Measurements from ENCODE around the gene ZNF3. TPM values are rescaled to one million over a fixed set of nuclear protein-coding genes. Genes with fewer than 3 reads are reported as not detected.
A peak's percentile ranks its signal among the peaks of the same experiment; 100 is the strongest.

Gene ZNF3
- polyA plus RNA-seq, 2 of the 4 experiments (the other 2 are of a cell fraction) = 22.5 to 30.2 TPM

DNA sequence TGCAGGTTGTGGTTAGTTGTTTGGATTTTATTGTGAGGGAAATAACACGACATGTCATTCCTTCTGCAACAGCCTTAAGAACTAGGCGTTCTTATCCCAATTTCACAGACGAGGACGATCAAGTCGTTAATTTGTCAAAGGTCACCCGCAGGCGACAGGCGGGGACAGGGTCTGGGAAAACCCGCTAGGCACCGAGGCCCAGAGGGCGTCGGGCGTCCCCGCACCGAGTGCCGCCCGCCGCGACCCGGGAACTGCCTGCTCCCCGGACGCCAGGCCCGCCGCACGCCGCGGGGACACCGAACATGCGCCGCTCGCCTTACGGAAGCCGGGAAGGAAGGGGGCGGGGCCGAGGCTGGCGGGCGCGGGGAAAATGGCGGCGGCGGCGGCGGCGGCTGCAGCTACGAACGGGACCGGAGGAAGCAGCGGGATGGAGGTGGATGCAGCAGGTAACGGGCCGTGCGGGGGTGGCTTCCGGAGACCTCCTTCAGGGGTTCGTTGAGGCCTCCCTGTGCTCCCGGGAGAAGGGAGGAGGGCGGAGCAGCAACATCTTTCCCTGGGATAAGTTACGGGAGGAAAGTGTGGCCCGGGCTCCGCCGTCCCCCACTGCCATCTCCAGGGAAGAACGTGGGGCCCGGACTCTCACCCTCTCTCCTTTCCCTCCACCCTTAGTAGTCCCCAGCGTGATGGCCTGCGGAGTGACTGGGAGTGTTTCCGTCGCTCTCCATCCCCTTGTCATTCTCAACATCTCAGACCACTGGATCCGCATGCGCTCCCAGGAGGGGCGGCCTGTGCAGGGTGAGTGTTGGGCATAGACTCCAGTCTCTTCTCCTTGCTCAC lies 7.3 kb upstream of the ZNF3 start, which contains the start of gene COPS6 (continued):
- TF ChIP-seq, protein P1, sequence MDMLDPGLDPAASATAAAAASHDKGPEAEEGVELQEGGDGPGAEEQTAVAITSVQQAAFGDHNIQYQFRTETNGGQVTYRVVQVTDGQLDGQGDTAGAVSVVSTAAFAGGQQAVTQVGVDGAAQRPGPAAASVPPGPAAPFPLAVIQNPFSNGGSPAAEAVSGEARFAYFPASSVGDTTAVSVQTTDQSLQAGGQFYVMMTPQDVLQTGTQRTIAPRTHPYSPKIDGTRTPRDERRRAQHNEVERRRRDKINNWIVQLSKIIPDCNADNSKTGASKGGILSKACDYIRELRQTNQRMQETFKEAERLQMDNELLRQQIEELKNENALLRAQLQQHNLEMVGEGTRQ (IDR thresholded peaks at IDR 0.05) = no peak
- TF ChIP-seq, protein P2, sequence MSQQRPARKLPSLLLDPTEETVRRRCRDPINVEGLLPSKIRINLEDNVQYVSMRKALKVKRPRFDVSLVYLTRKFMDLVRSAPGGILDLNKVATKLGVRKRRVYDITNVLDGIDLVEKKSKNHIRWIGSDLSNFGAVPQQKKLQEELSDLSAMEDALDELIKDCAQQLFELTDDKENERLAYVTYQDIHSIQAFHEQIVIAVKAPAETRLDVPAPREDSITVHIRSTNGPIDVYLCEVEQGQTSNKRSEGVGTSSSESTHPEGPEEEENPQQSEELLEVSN (IDR thresholded peaks at IDR 0.05; ENCODE audit: borderline replicate concordance, low read depth) = peak; percentile 96

DNA sequence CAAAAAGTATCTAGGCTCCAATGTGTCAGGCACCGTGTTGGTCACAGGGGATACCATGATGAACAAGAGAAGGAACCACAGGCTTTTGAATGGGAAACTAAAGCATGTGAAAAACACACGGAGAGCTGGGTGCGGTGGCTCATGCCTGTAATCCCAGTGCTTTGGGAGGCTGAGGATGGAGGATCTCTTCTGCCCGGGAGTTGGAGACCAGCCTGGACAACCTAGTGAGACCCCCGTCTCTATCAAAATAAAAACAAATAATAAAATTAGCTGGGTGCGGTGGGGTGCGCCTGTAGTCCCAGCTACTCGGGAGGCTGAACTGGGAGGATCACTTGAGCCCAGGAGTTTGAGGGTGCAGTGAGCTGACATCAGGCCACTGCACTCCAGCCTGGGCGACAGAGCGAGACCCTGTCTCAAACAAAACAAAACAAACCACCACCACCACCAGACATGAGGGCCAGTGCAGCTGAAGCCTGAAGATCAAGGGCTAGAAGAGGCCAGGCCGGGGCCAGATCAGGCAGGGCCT lies 6.6 kb upstream of the ZNF3 start:
- no peak for DNase-seq (ENCODE audit: low read depth in 1 of 2, low spot score in 1 of 2)
- TF ChIP-seq, protein P3, sequence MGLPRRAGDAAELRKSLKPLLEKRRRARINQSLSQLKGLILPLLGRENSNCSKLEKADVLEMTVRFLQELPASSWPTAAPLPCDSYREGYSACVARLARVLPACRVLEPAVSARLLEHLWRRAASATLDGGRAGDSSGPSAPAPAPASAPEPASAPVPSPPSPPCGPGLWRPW (IDR thresholded peaks at IDR 0.05) = no peak
- TF ChIP-seq FOSL2 (IDR thresholded peaks at IDR 0.05) (no peak), FOSL2 (CRISPR knock-in tag; IDR thresholded peaks at IDR 0.05) (no peak), BHLHE40 (IDR thresholded peaks at IDR 0.05; ENCODE audit: low read depth, low read length) (no peak), ZC3H11A (IDR thresholded peaks at IDR 0.05) (no peak)
- TF ChIP-seq, protein P4, sequence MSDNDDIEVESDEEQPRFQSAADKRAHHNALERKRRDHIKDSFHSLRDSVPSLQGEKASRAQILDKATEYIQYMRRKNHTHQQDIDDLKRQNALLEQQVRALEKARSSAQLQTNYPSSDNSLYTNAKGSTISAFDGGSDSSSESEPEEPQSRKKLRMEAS (IDR thresholded peaks at IDR 0.05) = no peak
- H3K27ac ChIP-seq = peak overlapping the region; percentile 88 to 94
- CTCF ChIA-PET = interaction anchor here (0.6 to 1.9 kb wide), 3 partner anchors 14 to 95 kb away, joined by 3 to 4 read pairs (median 3); partner anchors contain the start of gene AP4M1
- peak overlapping the region; percentile 69 for H3K4me3 ChIP-seq
- no peak for ATAC-seq
- H3K4me1 ChIP-seq = peaks cover 14% of the 10 kb centered on the region
- POLR2A ChIA-PET = interaction anchor here (0.6 to 4.8 kb wide), 3 partner anchors 13 to 341 kb away, joined by 3 to 46 read pairs (median 3); partner anchors contain the start of genes AP4M1, MCM7 and ZCWPW1
- no peak for FAIRE-seq
- H3K9me3 ChIP-seq = no peaks in the 10 kb centered on the region
- WGBS (ENCODE audit: missing lambda C conversion rate) = 85% methylated on average over 11 of the region's 11 CpGs
- peak overlapping the region; percentile 86 for H3K4me2 ChIP-seq

DNA sequence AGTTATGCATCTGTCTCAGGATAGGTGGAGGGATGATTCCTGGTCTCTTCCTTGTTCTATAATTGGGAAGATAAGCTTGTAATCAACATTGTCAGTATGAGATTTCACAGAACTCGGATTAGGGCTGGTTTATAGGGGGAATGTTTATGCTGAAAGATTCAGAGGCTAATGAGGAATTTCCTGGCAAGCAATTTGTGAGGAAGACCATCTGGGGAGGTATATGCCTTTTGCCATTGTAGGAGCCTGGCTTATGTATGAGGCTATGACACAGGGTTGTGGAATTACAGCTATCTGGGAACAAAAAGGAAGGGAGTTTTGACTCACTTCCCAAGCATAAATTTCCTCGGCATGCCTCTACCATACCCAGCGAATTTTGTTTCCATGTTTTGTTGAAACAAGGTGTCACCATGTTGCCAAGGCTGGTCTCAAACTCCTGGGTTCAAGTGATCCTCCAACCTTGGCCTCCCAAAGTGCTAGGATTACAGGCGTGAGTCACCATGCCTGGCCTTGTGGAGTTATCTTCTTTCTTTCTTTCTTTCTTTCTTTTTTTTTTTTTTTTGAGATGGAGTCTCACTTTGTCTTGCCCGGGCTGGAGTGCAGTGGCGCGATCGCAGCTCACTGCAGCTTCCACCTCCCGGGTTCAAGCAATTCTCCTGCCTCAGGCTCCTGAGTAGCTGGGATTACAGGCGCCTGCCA lies 5.7 kb upstream of the ZNF3 start:
- no peaks in the 10 kb centered on the region for H3K9me3 ChIP-seq
- no peak overlapping the region for H3K4me3 ChIP-seq
- CTCF ChIA-PET = interaction anchor here (0.6 to 1.9 kb wide), 2 partner anchors 15 to 78 kb away, joined by 3 to 4 read pairs; partner anchors contain the start of gene AP4M1
- TF ChIP-seq BHLHE40 (IDR thresholded peaks at IDR 0.05; ENCODE audit: low read depth, low read length) (no peak), SREBF2 (IDR thresholded peaks at IDR 0.05) (no peak), FOSL2 (IDR thresholded peaks at IDR 0.05) (no peak), FOSL2 (CRISPR knock-in tag; IDR thresholded peaks at IDR 0.05) (peak; percentile 34; the same call in 1 of the 2 replicates)
- 0 out of 6 replicates have a peak overlapping the region, but pooled peaks of 1 of the 2 experiments have one; percentile 23 for H3K27ac ChIP-seq
- H3K4me1 ChIP-seq = peaks cover 14% of the 10 kb centered on the region
- 70% methylated on average over 10 of the region's 10 CpGs for WGBS (ENCODE audit: missing lambda C conversion rate)
- DNase-seq (ENCODE audit: low read depth in 1 of 2, low spot score in 1 of 2) (peak in 1 of 2 experiments; percentile 56), ATAC-seq (peak in 1 of 2 experiments; percentile 3; a peak in 1 of 6 replicates), FAIRE-seq (no peak)
- H3K4me2 ChIP-seq = no peak overlapping the region
- POLR2A ChIA-PET = interaction anchor here (0.6 to 4.8 kb wide), 2 partner anchors 14 to 93 kb away, joined by 3 to 46 read pairs; partner anchors contain the start of genes AP4M1 and MCM7

DNA sequence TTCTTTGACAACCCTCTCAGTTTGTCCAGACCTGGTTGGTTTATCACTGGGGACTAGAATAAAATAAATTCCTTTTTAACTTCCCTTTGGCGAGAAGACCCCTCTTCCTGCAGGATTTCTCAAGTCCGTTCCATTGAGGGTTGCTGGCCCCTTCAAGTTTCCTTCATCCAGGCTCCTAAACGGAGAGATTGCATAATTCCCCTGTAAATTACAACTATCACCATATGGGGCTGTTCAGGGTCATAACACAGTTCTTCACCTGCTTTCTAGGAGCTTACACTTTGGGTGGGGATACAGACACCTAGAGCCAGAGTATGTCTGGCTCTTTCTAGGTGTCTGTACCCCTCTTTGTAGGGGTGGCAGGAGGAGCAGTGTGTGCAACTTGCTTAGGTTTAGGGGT lies 4.0 kb upstream of the ZNF3 start:
- CTCF ChIA-PET = interaction anchor here (1.3 to 2.2 kb wide), 2 partner anchors 36 to 92 kb away, joined by 4 to 6 read pairs; partner anchors contain the start of gene ZSCAN21

More for the DNA sequence above, 4.0 kb upstream of the ZNF3 start:
- H3K4me2 ChIP-seq = no peak overlapping the region
- ATAC-seq (no peak), FAIRE-seq (no peak), DNase-seq (ENCODE audit: low read depth in 1 of 2, low spot score in 1 of 2) (no peak)
- H3K4me3 ChIP-seq = no peak overlapping the region
- no peak for TF ChIP-seq MYC (IDR thresholded peaks at IDR 0.05; ENCODE audit: borderline replicate concordance, low read length)
- TF ChIP-seq NR3C1 (IDR thresholded peaks at IDR 0.05) = no peak
- TF ChIP-seq FOSB (CRISPR knock-in tag; IDR thresholded peaks at IDR 0.05) = no peak
- TF ChIP-seq EP300 (IDR thresholded peaks at IDR 0.05) = no peak
- TF ChIP-seq, protein P5, sequence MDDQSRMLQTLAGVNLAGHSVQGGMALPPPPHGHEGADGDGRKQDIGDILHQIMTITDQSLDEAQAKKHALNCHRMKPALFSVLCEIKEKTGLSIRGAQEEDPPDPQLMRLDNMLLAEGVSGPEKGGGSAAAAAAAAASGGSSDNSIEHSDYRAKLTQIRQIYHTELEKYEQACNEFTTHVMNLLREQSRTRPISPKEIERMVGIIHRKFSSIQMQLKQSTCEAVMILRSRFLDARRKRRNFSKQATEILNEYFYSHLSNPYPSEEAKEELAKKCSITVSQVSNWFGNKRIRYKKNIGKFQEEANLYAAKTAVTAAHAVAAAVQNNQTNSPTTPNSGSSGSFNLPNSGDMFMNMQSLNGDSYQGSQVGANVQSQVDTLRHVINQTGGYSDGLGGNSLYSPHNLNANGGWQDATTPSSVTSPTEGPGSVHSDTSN (IDR thresholded peaks at IDR 0.05) = no peak
- TF ChIP-seq HDAC2 (IDR thresholded peaks at IDR 0.05) = no peak
- TF ChIP-seq GATA3 (IDR thresholded peaks at IDR 0.05; ENCODE audit: borderline replicate concordance) = no peak
- no peak for TF ChIP-seq RCOR1 (IDR thresholded peaks at IDR 0.05; ENCODE audit: low read depth, low read length)
- no peak for TF ChIP-seq RAD21 (conservative IDR thresholded peaks at IDR 0.05 in 1 of 2, IDR thresholded peaks at IDR 0.05 in 1 of 2)
- TF ChIP-seq FOSL2 (IDR thresholded peaks at IDR 0.05) = no peak
- no peak for TF ChIP-seq FOSL2 (CRISPR knock-in tag; IDR thresholded peaks at IDR 0.05)
- TF ChIP-seq CHD2 (IDR thresholded peaks at IDR 0.05; ENCODE audit: low read length, partially characterized antibody) = no peak
- TF ChIP-seq EHF (CRISPR knock-in tag; IDR thresholded peaks at IDR 0.05) = no peak
- no peak for TF ChIP-seq CBX8 (IDR thresholded peaks at IDR 0.05)
- TF ChIP-seq, protein P6, sequence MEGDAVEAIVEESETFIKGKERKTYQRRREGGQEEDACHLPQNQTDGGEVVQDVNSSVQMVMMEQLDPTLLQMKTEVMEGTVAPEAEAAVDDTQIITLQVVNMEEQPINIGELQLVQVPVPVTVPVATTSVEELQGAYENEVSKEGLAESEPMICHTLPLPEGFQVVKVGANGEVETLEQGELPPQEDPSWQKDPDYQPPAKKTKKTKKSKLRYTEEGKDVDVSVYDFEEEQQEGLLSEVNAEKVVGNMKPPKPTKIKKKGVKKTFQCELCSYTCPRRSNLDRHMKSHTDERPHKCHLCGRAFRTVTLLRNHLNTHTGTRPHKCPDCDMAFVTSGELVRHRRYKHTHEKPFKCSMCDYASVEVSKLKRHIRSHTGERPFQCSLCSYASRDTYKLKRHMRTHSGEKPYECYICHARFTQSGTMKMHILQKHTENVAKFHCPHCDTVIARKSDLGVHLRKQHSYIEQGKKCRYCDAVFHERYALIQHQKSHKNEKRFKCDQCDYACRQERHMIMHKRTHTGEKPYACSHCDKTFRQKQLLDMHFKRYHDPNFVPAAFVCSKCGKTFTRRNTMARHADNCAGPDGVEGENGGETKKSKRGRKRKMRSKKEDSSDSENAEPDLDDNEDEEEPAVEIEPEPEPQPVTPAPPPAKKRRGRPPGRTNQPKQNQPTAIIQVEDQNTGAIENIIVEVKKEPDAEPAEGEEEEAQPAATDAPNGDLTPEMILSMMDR (IDR thresholded peaks at IDR 0.05) = no peak
- no peaks in the 10 kb centered on the region for H3K9me3 ChIP-seq
- POLR2A ChIA-PET = interaction anchor here (0.7 to 0.9 kb wide), 2 partner anchors 16 to 90 kb away, joined by 3 read pairs; partner anchors contain the start of gene AP4M1
- H3K4me1 ChIP-seq = peaks cover 14% of the 10 kb centered on the region
- H3K27ac ChIP-seq = no peak overlapping the region
- 51% methylated on average over 3 of the region's 3 CpGs for WGBS (ENCODE audit: missing lambda C conversion rate)

All from A549 (cell line).